Right atrium auricular region (tissue), 2 donors: ENCODE results near the gene QPCTL. TPM values are rescaled to one million over a fixed set of nuclear protein-coding genes. Genes with fewer than 3 reads are reported as not detected.

Experiments
- DNase-seq: peaks from one replicate; pipeline ENCODE4 v3.0.0-alpha.2; 2019; ENCODE audit warnings: low spot score
- H3K27ac ChIP-seq, 2 donors: fragments of 200-600 bp; sonication (generic); 1 replicate in 1 of 2; 2 replicates in 1 of 2; pipeline ENCODE4 v1.5.1; 2016 to 2019
- H3K27me3 ChIP-seq, 2 donors: fragments of 200-600 bp; sonication (generic); one replicate each; pipeline versions ENCODE4 v1.5.1 to v1.6.0; 2017 to 2019
- H3K36me3 ChIP-seq: fragments of 200-600 bp; sonication (generic); one replicate; pipeline ENCODE4 v1.5.1; 2016
- H3K4me1 ChIP-seq, 2 donors: fragments of 200-600 bp; sonication (generic); one replicate each; pipeline versions ENCODE4 v1.5.1 to v1.6.0; 2017 to 2019
- H3K4me3 ChIP-seq, 2 donors: fragments of 200-600 bp; sonication (generic); 1 replicate in 1 of 2; 2 replicates in 1 of 2; pipeline ENCODE4 v1.5.1; 2017 to 2019; ENCODE audit warnings: mild to moderate bottlenecking in 1 of 2, moderate library complexity in 1 of 2
- H3K9me3 ChIP-seq, 2 donors: fragments of 200-600 bp; sonication (generic); one replicate each; pipeline ENCODE4 v1.5.1; 2019
- total RNA-seq, 2 donors: library from RNA; depleted of rRNA; stranded (reverse); fragments of >200 nt; gene quantifications; one replicate each; pipeline ENCODE4 v1.1.0, GENCODE V29; 2016
- TF ChIP-seq, protein P1 (sequence below), 2 donors: fragments of 200-600 bp; sonication (generic); IDR thresholded peaks; one replicate each; pipeline ENCODE4 v1.5.1; 2019; ENCODE audit warnings: antibody characterized with exemption in 2 of 2

The QPCTL gene
- total RNA-seq, 2 donors from 2014 or later, result 2.4 to 3.0 TPM

DNA sequence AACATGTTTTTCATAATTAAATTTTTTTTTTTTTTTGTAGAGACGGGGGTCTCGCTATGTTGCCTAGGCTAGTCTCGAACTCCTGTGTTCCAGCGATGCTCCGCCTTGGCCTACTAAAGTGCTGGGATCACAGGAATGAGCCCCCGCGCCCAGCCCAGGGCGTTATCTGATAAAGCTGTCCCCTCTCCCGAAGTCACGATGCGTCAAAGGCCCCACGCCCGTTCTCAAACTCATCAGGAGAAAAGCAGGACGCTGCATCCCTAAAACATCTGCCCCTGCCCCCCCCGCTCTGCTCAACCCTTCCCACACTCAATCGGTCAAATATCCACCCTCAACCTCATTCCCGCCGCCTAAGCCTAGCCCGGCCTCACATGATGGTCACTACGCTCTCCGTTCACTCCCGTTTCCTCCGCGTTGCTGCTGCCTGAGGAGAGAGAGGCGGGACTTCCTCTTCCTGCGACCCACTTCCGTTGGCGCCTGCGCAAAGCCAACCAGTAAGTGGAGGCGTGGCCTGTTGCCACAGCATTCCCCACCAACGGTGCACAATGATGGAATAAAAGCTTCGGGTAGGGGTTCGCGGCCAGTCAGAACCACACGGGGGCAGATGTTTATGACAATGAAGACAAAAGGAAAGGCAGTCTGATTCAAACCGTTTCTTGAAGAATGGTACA is 815 bp upstream of the QPCTL start, which contains the start of gene SNRPD2:
SNRPD2 (minus strand) TSS at position 438 of the 671 bp plus-strand sequence; CDS start at position 373, 65 bp downstream.
- H3K27me3 ChIP-seq, result no peaks in the 10 kb centered on the region

DNA sequence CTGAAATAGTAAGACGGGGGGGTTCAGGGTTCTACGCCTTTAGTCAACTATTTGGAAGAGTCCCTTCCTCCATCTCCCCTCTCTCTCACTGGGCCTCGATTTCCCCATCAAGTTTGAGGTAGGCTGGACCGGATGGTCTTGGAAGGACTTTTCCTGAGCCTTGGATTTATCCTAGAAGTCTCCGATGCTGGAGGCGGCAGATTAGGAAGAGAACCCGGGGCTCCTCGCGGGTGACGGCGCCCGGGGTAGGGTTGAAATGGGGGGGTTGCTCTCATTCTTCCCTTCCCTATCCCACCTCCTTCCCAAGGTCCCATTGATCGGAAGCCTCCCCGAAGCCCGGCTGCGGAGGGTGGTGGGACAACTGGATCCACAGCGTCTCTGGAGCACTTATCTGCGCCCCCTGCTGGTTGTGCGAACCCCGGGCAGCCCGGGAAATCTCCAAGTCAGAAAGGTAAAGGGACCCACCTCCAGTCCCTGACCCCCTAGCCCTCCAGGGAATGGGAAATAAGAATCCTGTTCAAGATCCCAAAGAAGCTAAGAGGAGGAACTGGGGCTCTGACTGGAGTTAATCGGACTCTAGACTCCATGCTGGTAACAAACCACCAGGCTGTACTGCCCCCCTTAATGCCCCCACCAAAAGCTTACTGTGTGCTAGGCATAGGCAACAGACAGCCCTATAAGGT is 781 bp downstream of the QPCTL start:
- peak overlapping the region; percentile 86 to 92 for H3K27ac ChIP-seq
- H3K4me1 ChIP-seq, result peaks cover 0 to 19% of the 10 kb centered on the region in 2 donors
- peak; percentile 83 for DNase-seq
- peak overlapping the region; percentile 81 to 85 for H3K4me3 ChIP-seq
- H3K36me3 ChIP-seq, result peaks cover 12% of the 10 kb centered on the region
- no peaks in the 10 kb centered on the region for H3K9me3 ChIP-seq
- TF ChIP-seq, protein P1, sequence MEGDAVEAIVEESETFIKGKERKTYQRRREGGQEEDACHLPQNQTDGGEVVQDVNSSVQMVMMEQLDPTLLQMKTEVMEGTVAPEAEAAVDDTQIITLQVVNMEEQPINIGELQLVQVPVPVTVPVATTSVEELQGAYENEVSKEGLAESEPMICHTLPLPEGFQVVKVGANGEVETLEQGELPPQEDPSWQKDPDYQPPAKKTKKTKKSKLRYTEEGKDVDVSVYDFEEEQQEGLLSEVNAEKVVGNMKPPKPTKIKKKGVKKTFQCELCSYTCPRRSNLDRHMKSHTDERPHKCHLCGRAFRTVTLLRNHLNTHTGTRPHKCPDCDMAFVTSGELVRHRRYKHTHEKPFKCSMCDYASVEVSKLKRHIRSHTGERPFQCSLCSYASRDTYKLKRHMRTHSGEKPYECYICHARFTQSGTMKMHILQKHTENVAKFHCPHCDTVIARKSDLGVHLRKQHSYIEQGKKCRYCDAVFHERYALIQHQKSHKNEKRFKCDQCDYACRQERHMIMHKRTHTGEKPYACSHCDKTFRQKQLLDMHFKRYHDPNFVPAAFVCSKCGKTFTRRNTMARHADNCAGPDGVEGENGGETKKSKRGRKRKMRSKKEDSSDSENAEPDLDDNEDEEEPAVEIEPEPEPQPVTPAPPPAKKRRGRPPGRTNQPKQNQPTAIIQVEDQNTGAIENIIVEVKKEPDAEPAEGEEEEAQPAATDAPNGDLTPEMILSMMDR (IDR thresholded peaks at IDR 0.05), result peak; percentile 90 to 94
- H3K27me3 ChIP-seq, result no peaks in the 10 kb centered on the region

More for the DNA sequence above, 815 bp upstream of the QPCTL start, which contains the start of gene SNRPD2:
- TF ChIP-seq, protein P1 (IDR thresholded peaks at IDR 0.05), result no peak
- H3K27ac ChIP-seq, result peak within 1 kb of the TSS; percentile 86 to 92
- H3K9me3 ChIP-seq, result no peaks in the 10 kb centered on the region
- DNase-seq, result peak; percentile 94
- H3K4me1 ChIP-seq, result peaks cover 0 to 19% of the 10 kb centered on the region in 2 donors
- peak within 1 kb of the TSS; percentile 81 to 85 for H3K4me3 ChIP-seq
- peaks cover 28% of the 10 kb centered on the region for H3K36me3 ChIP-seq

DNA sequence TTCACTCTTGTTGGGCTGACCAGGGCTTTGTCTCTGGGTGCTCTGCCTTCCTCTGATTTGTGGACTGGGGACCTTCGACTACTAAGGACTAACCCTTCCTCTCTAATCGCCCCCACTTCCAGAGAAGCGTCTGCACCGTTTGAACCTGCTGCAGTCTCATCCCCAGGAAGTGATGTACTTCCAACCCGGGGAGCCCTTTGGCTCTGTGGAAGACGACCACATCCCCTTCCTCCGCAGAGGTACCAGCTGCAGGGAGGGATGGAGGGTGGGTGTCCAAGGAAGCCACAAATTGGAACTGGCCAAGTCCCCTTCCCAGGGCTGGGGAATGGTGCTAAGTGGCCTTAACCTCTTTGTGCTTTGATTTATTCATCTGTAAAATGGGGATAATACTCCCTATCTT is 9.2 kb downstream of the QPCTL start:
- no peaks in the 10 kb centered on the region for H3K9me3 ChIP-seq
- H3K4me1 ChIP-seq, result no peaks in the 10 kb centered on the region
- DNase-seq, result no peak
- H3K27ac ChIP-seq, result no peak overlapping the region
- no peaks in the 10 kb centered on the region for H3K27me3 ChIP-seq
- no peaks in the 10 kb centered on the region for H3K36me3 ChIP-seq
- TF ChIP-seq, protein P1 (IDR thresholded peaks at IDR 0.05), result no peak
- no peak overlapping the region for H3K4me3 ChIP-seq

DNA sequence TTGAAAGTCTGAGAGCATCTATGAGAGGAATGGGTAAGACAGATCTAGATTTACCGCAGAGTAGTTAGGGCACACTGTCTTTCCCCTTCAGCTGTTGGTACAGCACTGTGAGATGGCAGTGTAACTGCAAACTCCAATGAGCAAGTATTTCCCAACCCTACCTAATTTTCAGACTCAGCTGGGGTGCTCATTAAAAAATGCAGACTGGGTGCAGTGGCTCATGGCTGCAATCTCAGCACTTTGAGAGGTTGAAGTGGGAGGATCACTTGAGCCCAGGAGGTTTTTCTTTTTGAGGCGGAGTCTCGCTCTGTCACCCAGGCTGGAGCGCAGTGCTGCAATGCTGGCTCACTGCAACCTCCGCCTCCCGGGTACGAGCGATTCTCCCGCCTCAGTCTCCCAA is 12.6 kb downstream of the QPCTL start:
- H3K4me1 ChIP-seq, result no peaks in the 10 kb centered on the region
- no peak for DNase-seq
- no peak overlapping the region for H3K4me3 ChIP-seq
- no peaks in the 10 kb centered on the region for H3K36me3 ChIP-seq
- H3K9me3 ChIP-seq, result no peaks in the 10 kb centered on the region
- no peak overlapping the region for H3K27ac ChIP-seq
- TF ChIP-seq, protein P1 (IDR thresholded peaks at IDR 0.05), result no peak
- no peaks in the 10 kb centered on the region for H3K27me3 ChIP-seq

DNA sequence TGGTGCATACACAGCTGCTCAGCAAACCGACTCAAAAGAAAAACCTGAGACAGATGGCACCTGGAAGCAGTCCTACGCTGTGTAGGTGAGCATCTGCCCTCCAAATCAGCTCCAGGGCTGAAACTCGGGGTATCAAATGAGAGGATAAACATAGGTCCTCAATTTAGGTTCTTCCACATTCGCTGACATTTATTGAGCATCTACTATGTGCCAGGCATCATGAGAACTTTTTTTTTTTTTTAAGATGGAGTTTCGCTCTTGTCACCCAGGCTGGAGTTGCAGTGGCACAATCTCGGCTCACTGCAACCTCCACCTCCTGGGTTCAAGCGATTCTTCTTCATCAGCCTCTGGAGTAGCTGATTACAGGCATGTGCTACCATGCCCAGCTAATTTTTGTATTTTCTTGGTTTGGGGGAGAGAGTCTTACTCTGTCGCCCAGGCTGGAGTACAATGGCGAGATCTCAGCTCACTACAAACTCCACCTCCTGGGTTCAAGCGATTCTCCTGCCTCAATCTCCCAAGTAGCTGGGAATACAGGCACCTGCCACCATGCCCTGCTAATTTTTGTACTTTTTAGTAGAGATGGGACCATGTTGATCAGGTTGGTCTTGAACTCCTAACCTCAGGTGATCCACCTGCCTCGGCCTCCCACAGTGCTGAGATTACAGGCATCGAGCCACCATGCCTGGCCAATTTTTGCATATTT is 13.4 kb downstream of the QPCTL start:
- TF ChIP-seq, protein P1 (IDR thresholded peaks at IDR 0.05), result no peak
- no peaks in the 10 kb centered on the region for H3K4me1 ChIP-seq
- no peaks in the 10 kb centered on the region for H3K9me3 ChIP-seq
- H3K36me3 ChIP-seq, result no peaks in the 10 kb centered on the region
- no peaks in the 10 kb centered on the region for H3K27me3 ChIP-seq
- H3K27ac ChIP-seq, result no peak overlapping the region
- DNase-seq, result no peak
- no peak overlapping the region for H3K4me3 ChIP-seq
